A549 treated with AZD9567 at 1 μM for 4 hours (cell line): ENCODE data around the gene SYP. TPM values are rescaled to one million over a fixed set of nuclear protein-coding genes. Genes with fewer than 3 reads are reported as not detected.

Source experiments
- total RNA-seq: library from RNA; stranded (reverse); fragments of 200-300 nt; extraction: Qiagen RNA extraction; gene quantifications from 5 replicates; pipeline ENCODE4 v1.2.3, GENCODE V29; 2022; ENCODE audit not compliant: insufficient read depth

SYP gene
- 2.0 to 3.0 TPM (median 2.6 TPM) in 5 replicates for total RNA-seq

DNA sequence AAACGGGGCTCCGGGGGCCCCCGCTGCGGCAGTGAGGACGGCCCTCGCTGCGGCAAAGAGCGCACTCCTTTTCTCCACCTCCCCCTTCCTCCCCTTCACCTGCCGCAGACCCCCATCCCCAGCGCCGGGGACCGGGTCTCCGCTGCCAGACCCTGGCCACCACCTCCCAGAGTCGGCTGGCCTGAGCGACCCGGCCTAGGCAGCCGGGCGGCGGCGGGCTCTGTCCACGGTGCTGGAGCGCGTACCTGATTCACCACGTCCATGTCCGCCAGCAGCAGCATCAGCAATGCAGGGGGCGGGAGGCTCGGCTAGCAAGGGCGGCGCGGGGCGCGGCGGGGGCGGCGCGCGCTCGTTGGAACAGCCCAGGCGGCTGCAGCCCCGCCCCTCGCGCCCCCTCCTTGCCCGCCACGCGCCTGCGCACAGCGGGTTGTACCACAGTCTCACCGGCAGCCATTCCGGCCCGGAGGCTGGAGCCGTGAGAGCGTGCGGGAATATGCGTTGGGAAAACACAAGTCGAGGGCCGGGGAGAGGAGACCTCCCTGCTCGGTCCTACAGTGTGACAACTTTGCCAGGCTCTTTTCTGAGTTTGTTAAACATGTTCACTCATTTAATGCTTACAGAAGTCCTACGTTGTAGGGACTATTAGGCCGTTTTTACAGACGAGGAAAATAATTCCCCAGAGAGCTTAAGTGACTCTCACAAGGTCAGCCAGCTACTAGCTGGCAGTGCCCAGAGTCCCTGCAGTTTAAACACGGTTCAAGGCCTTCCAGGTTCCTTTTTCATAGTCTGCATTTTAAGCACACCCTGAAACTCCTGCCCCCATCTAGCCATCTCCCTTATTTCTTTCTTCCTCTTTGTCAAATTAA, at the start of gene SYP:
Gene SYP, minus strand, starts transcription at position 288 of the 866 bp plus-strand sequence. Its CDS starts 7 bp downstream, at position 281.

GRCh38 chrX:49233176-49233575, 33.2 kb upstream of the SYP start, which contains the start of gene CACNA1F:
Gene CACNA1F (minus strand): TSS chrX:49233340. CDS start chrX:49233309, 31 bp downstream.

GRCh38 chrX:49186125-49187027, 13.6 kb downstream of the SYP start, which contains the start of gene PRICKLE3:
Gene PRICKLE3 (minus strand): TSS chrX:49186373. CDS start chrX:49186297, 76 bp downstream.

DNA sequence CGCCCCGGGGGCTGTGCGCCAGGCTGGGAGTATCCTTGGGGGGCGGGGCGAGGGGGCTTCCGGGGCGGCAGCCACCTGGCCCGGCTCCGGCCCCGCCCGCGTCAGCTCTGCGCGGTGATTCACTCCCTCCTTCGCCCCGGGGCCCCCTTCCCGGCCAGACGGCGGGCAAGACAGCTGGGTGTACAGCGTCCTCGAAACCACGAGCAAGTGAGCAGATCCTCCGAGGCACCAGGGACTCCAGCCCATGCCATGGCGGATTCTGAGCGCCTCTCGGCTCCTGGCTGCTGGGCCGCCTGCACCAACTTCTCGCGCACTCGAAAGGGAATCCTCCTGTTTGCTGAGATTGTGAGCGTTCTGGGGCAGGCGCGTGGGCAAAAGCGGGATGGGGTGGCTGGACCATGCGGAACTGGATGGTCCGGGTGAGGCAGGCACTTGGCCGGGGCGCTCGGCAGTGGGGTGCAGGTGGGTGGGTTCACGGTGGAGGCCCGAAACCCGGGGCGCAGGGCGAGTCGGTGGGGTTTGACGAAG, 28.2 kb downstream of the SYP start, which contains the start of gene PLP2:
Gene PLP2, plus strand, starts transcription at position 147 of the 528 bp plus-strand sequence. Its CDS starts 103 bp downstream, at position 250.

DNA sequence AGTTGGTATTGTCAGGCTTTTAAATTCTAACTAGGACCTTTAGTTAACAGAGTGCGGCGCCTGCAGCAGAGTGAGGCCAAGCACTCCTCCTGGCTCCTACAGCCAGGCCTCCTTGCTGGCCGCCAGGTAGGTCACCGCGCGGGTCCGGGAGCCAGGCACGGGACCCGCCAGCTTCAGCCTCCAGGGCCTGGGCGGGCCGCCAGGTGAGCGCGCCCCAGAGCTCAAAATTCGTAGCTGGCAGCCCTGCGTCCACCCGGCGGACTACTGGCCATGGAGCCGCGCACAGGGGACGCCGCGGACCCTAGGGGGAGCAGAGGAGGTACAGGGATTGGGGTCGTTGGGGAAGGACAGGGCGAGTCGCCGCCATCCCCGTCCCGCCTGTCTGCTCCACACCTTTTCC, 37.4 kb downstream of the SYP start, which contains the start of gene MAGIX:
Gene MAGIX, plus strand, starts transcription at position 139 of the 400 bp plus-strand sequence. Its CDS starts 132 bp downstream, at position 271.

Other genes starting within 250 kb of the SYP start
- 61.0 to 65.5 TPM (median 61.7 TPM) in 5 replicates for gene OTUD5, start 242.6 kb downstream of the SYP start, total RNA-seq
- 1.0 to 3.0 TPM (median 1.1 TPM) in 5 replicates for gene KCND1, start 228.3 kb downstream of the SYP start, total RNA-seq
- gene GRIPAP1, start 197.9 kb downstream of the SYP start, total RNA-seq, result 18.8 to 22.2 TPM (median 21.0 TPM) in 5 replicates
- 35.5 to 46.3 TPM (median 43.2 TPM) in 5 replicates for gene TFE3, start 156.8 kb downstream of the SYP start, total RNA-seq
- 1.2 to 3.7 TPM (median 2.9 TPM) in 5 replicates for gene CCDC120, start 141.2 kb downstream of the SYP start, total RNA-seq
- 40.6 to 51.0 TPM (median 46.0 TPM) in 5 replicates for gene PRAF2, start 126.2 kb downstream of the SYP start, total RNA-seq
- gene WDR45, start 120.3 kb downstream of the SYP start, total RNA-seq, result 41.3 to 56.4 TPM (median 53.4 TPM) in 5 replicates
- 19.2 to 24.7 TPM (median 23.7 TPM) in 5 replicates for gene GPKOW, start 76.5 kb downstream of the SYP start, total RNA-seq
- gene MAGIX, start 37.4 kb downstream of the SYP start, total RNA-seq, result 2.3 to 4.7 TPM (median 3.0 TPM) in 5 replicates
- gene PLP2, start 28.3 kb downstream of the SYP start, total RNA-seq, result 313 to 440 TPM (median 426 TPM) in 5 replicates
- gene PRICKLE3, start 13.8 kb downstream of the SYP start, total RNA-seq, result 10.7 to 19.3 TPM (median 17.9 TPM) in 5 replicates
- not detected in 5 replicates for gene CACNA1F, start 33.1 kb upstream of the SYP start, total RNA-seq
- gene CCDC22, start 35.3 kb upstream of the SYP start, total RNA-seq, result 10.6 to 14.6 TPM (median 13.6 TPM) in 5 replicates
- 0.06 to 0.14 TPM (median 0.13 TPM) in 4 of 5 replicates, not detected in the other for gene FOXP3, start 64.5 kb upstream of the SYP start, total RNA-seq
- 2.3 to 3.4 TPM (median 3.0 TPM) in 4 of 5 replicates, not detected in the other for gene PPP1R3F, start 69.6 kb upstream of the SYP start, total RNA-seq
- gene GAGE10, start 103.5 kb upstream of the SYP start, total RNA-seq, result not detected in 5 replicates
- gene GAGE12J, start 121.8 kb upstream of the SYP start, total RNA-seq, result not detected in 5 replicates
- not detected in 5 replicates for gene GAGE13, start 131.4 kb upstream of the SYP start, total RNA-seq